ENCODE results near the gene IFNG. TPM values are rescaled to one million over a fixed set of nuclear protein-coding genes. Genes with fewer than 3 reads are reported as not detected.

The IFNG gene
- total and polyA plus RNA-seq, 8 donors: not detected

GRCh38 chr12:68203460-68203875 is 43.9 kb upstream of the IFNG start:
- DNase-seq: no peak
- Histone ChIP-seq H3K4me1 (no peaks in the 10 kb centered on the region), H3K36me3 (no peaks in the 10 kb centered on the region), H3K9me3 (no peaks in the 10 kb centered on the region), H3K27me3 (peaks cover 0 to 3% (median 0%) of the 10 kb centered on the region in 3 donors), H3K27ac (no peak overlapping the region), H3K4me3 (no peak overlapping the region)
- TF ChIP-seq EP300 (IDR thresholded peaks at IDR 0.05) (no peak), CTCF (IDR thresholded peaks at IDR 0.05) (no peak), POLR2A (IDR thresholded peaks at IDR 0.05) (no peak), POLR2AphosphoS5 (IDR thresholded peaks at IDR 0.05) (no peak)
- 10 to 39% (median 26%) methylated on average over 5 of the region's 5 CpGs for WGBS, 5 donors
- intact Hi-C loops (cut with DNase I; ENCODE audit: low total_unique reads): no loop called here

GRCh38 chr12:68200854-68201253 is 41.3 kb upstream of the IFNG start:
- no peak overlapping the region for H3K27ac ChIP-seq
- no peak overlapping the region for H3K4me3 ChIP-seq
- DNase-seq: no peak
- no peaks in the 10 kb centered on the region for H3K9me3 ChIP-seq
- intact Hi-C loops (cut with DNase I; ENCODE audit: low total_unique reads): no loop called here
- H3K36me3 ChIP-seq: no peaks in the 10 kb centered on the region
- no peak for TF ChIP-seq CTCF (IDR thresholded peaks at IDR 0.05)
- TF ChIP-seq POLR2AphosphoS5 (IDR thresholded peaks at IDR 0.05): no peak
- WGBS, 5 donors: 73 to 80% (median 77%) methylated on average over 2 of the region's 2 CpGs
- H3K27me3 ChIP-seq: no peaks in the 10 kb centered on the region
- no peaks in the 10 kb centered on the region for H3K4me1 ChIP-seq

DNA sequence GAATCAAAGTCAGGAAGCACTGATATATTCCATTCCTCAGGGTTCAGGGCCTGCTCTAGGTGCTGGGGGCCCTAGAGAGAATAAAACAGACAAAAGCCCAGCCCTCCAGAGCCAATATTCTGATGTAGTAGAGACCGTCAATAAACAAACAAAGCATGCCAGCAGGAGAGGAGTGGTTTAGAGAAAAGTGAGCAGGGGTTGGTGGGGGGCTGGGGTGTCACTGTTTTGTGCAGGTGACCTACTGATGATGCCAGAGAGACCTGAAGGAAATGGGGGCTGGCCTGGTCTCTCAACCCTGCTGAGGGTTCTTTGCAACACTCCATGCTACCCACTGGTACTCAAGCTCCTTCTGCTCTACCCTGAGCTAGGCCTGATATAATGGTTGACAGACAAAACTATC is 39.6 kb upstream of the IFNG start:
- Histone ChIP-seq H3K9me3 (no peaks in the 10 kb centered on the region), H3K4me3 (no peak overlapping the region), H3K4me1 (no peaks in the 10 kb centered on the region), H3K27me3 (no peaks in the 10 kb centered on the region), H3K36me3 (no peaks in the 10 kb centered on the region), H3K27ac (no peak overlapping the region)
- no peak for DNase-seq
- 70 to 82% (median 76%) methylated on average over 1 of the region's 1 CpG for WGBS, 5 donors
- TF ChIP-seq POLR2AphosphoS5 (IDR thresholded peaks at IDR 0.05) (no peak), CTCF (IDR thresholded peaks at IDR 0.05) (no peak), POLR2A (IDR thresholded peaks at IDR 0.05) (no peak), EP300 (IDR thresholded peaks at IDR 0.05) (no peak)
- intact Hi-C loops (cut with DNase I; ENCODE audit: low total_unique reads): no loop called here

GRCh38 chr12:68198507-68199086 is 39.1 kb upstream of the IFNG start:
- Histone ChIP-seq H3K36me3 (no peaks in the 10 kb centered on the region), H3K9me3 (no peaks in the 10 kb centered on the region), H3K4me3 (no peak overlapping the region), H3K27me3 (no peaks in the 10 kb centered on the region), H3K27ac (no peak overlapping the region), H3K4me1 (no peaks in the 10 kb centered on the region)
- intact Hi-C loops (cut with DNase I; ENCODE audit: low total_unique reads): no loop called here
- DNase-seq: no peak
- 54 to 67% (median 62%) methylated on average over 12 of the region's 12 CpGs for WGBS, 5 donors
- TF ChIP-seq CTCF (IDR thresholded peaks at IDR 0.05) (no peak), POLR2A (IDR thresholded peaks at IDR 0.05) (no peak), EP300 (IDR thresholded peaks at IDR 0.05) (no peak), POLR2AphosphoS5 (IDR thresholded peaks at IDR 0.05) (no peak)
